ENCODE data around the gene ZNF280D.

Gene ZNF280D

GRCh38 chr15:56616551-56616950 is 116.8 kb downstream of the ZNF280D start:
- TF ChIP-seq TAF1 (IDR thresholded peaks at IDR 0.05; ENCODE audit: borderline replicate concordance, insufficient read depth, low read length) = no peak
- TF ChIP-seq SIN3A (IDR thresholded peaks at IDR 0.05; ENCODE audit: borderline replicate concordance, insufficient read depth, low read length) = no peak
- no peak for TF ChIP-seq FOXP2 (optimal IDR thresholded peaks at IDR 0.05; ENCODE audit: borderline replicate concordance, extremely low read depth, extremely low read length, insufficient read depth)
- no peak for TF ChIP-seq POLR2AphosphoS5 (IDR thresholded peaks at IDR 0.05; ENCODE audit: low read depth, low read length)
- no peak for TF ChIP-seq REST (IDR thresholded peaks at IDR 0.05; ENCODE audit: insufficient read depth in 1 of 2, low read depth in 2 of 2, low read length in 2 of 2)

GRCh38 chr15:56613811-56614210 is 119.5 kb downstream of the ZNF280D start:
- no peak for TF ChIP-seq TAF1 (IDR thresholded peaks at IDR 0.05; ENCODE audit: borderline replicate concordance, insufficient read depth, low read length)
- no peak for TF ChIP-seq REST (IDR thresholded peaks at IDR 0.05; ENCODE audit: insufficient read depth in 1 of 2, low read depth in 2 of 2, low read length in 2 of 2)
- TF ChIP-seq POLR2AphosphoS5 (IDR thresholded peaks at IDR 0.05; ENCODE audit: low read depth, low read length) = no peak
- TF ChIP-seq FOXP2 (optimal IDR thresholded peaks at IDR 0.05; ENCODE audit: borderline replicate concordance, extremely low read depth, extremely low read length, insufficient read depth) = no peak
- TF ChIP-seq SIN3A (IDR thresholded peaks at IDR 0.05; ENCODE audit: borderline replicate concordance, insufficient read depth, low read length) = no peak

- no peak for TF ChIP-seq FOXP2 (optimal IDR thresholded peaks at IDR 0.05; ENCODE audit: borderline replicate concordance, extremely low read depth, extremely low read length, insufficient read depth)
- no peak for TF ChIP-seq REST (IDR thresholded peaks at IDR 0.05; ENCODE audit: insufficient read depth in 1 of 2, low read depth in 2 of 2, low read length in 2 of 2)
- TF ChIP-seq TAF1 (IDR thresholded peaks at IDR 0.05; ENCODE audit: borderline replicate concordance, insufficient read depth, low read length) = no peak
- TF ChIP-seq SIN3A (IDR thresholded peaks at IDR 0.05; ENCODE audit: borderline replicate concordance, insufficient read depth, low read length) = no peak
- no peak for TF ChIP-seq POLR2AphosphoS5 (IDR thresholded peaks at IDR 0.05; ENCODE audit: low read depth, low read length)
These were observed 124.3 kb downstream of the ZNF280D start for GRCh38 chr15:56608993-56609392.

DNA sequence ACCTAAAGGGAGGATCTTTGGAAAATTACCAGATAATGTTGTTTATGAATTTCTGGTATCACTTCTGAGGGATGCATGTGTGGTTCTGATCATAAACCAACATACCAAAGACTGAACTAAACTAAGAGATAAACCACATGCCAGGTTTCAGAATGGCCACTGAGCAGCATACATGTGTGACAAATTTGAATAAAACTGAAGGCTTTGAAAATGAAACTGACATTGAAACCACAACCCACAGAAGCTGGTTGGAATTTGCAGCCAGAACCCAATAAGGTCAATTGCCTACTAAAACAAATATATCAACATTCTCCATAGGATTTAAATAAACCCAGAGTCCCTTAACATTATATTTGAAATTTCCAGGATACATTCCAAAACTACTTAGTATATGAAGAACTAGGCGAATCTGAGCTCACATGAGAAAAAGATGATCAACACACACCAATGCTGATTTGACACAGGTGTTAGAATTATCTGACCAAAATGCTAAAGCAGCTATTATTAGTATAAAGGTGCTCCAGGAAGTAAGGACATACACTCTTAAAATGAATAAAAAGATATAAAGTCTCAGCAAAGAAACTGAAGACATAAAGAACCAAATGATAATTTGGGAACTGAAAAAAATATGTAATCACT is 125.0 kb downstream of the ZNF280D start:
- TF ChIP-seq FOXP2 (optimal IDR thresholded peaks at IDR 0.05; ENCODE audit: borderline replicate concordance, extremely low read depth, extremely low read length, insufficient read depth) (no peak), POLR2AphosphoS5 (IDR thresholded peaks at IDR 0.05; ENCODE audit: low read depth, low read length) (no peak), REST (IDR thresholded peaks at IDR 0.05; ENCODE audit: insufficient read depth in 1 of 2, low read depth in 2 of 2, low read length in 2 of 2) (no peak), TAF1 (IDR thresholded peaks at IDR 0.05; ENCODE audit: borderline replicate concordance, insufficient read depth, low read length) (no peak), SIN3A (IDR thresholded peaks at IDR 0.05; ENCODE audit: borderline replicate concordance, insufficient read depth, low read length) (no peak)
